HL-60/S4 (cell line): ENCODE results near the gene C9orf50.
"Not testable (repeated sequence)": the region's sequence is repeated elsewhere in the genome, so short reads cannot be mapped to it uniquely, and the experiment has no call there.

Experiments used
- in situ Hi-C: fragments of 300-500 bp; cut with MboI; formaldehyde crosslinking; loops from 2 replicates; pipeline ENCODE4 v1.14.3; 2022; ENCODE audit warnings: low sequenced_read_pairs

C9orf50 gene

GRCh38 chr9:129648764-129649115 lies 27.8 kb upstream of the C9orf50 start:
- in situ Hi-C loops: no loop called here

- in situ Hi-C loops: no loop called here
Observed at GRCh38 chr9:129648092-129648763, 27.3 kb upstream of the C9orf50 start.

GRCh38 chr9:129647635-129648034 lies 26.7 kb upstream of the C9orf50 start:
- in situ Hi-C loops: no loop called here

GRCh38 chr9:129646654-129647053 lies 25.8 kb upstream of the C9orf50 start:
- in situ Hi-C loops: no loop called here

GRCh38 chr9:129646252-129646651 lies 25.4 kb upstream of the C9orf50 start:
- in situ Hi-C loops: no loop called here

GRCh38 chr9:129644902-129645301 lies 24.0 kb upstream of the C9orf50 start:
- in situ Hi-C loops: loop anchor here (5.0 kb wide), 1 partner anchor 137 kb away; no protein-coding TSS in a partner anchor

- in situ Hi-C loops: loop anchor here (5.0 kb wide), 1 partner anchor 138 kb away; no protein-coding TSS in a partner anchor
Observed at GRCh38 chr9:129644365-129644764, 23.5 kb upstream of the C9orf50 start.

GRCh38 chr9:129643706-129644105 lies 22.8 kb upstream of the C9orf50 start:
- in situ Hi-C loops: loop anchor here (5.0 kb wide), 1 partner anchor 139 kb away; no protein-coding TSS in a partner anchor

GRCh38 chr9:129641750-129642585 lies 21.1 kb upstream of the C9orf50 start, which contains the start of gene ASB6:
TSS of gene ASB6 (minus strand) at chr9:129642151. CDS start at chr9:129641999, 152 bp downstream.
- in situ Hi-C loops: loop anchor here (5.0 kb wide), 1 partner anchor 140 kb away; no protein-coding TSS in a partner anchor

- in situ Hi-C loops: loop anchor here (5.0 kb wide), 1 partner anchor 141 kb away; no protein-coding TSS in a partner anchor
Observed at GRCh38 chr9:129640871-129641749, 20.2 kb upstream of the C9orf50 start.

- in situ Hi-C loops: loop anchor here (5.0 kb wide), 1 partner anchor 142 kb away; no protein-coding TSS in a partner anchor
Observed at GRCh38 chr9:129640086-129640870, 19.4 kb upstream of the C9orf50 start.

- in situ Hi-C loops: loop anchor here (5.0 kb wide), 1 partner anchor 143 kb away; no protein-coding TSS in a partner anchor
Observed at GRCh38 chr9:129639756-129640085, 18.8 kb upstream of the C9orf50 start.

GRCh38 chr9:129639034-129639630 lies 18.2 kb upstream of the C9orf50 start:
- in situ Hi-C loops: no loop called here

GRCh38 chr9:129637673-129638439 lies 17.0 kb upstream of the C9orf50 start:
- in situ Hi-C loops: no loop called here

- in situ Hi-C loops: no loop called here
Observed at GRCh38 chr9:129637102-129637501, 16.2 kb upstream of the C9orf50 start.

- in situ Hi-C loops: not testable (repeated sequence)
Observed at GRCh38 chr9:129636343-129636742, 15.4 kb upstream of the C9orf50 start.

- in situ Hi-C loops: no loop called here
Observed at GRCh38 chr9:129635099-129636065, 14.5 kb upstream of the C9orf50 start.

GRCh38 chr9:129633848-129634247 lies 12.9 kb upstream of the C9orf50 start:
- in situ Hi-C loops: no loop called here
